Pancreas (tissue), 10 donors: ENCODE measurements around the gene ZDHHC14. TPM values are rescaled to one million over a fixed set of nuclear protein-coding genes. Genes with fewer than 3 reads are reported as not detected.
A peak's percentile ranks its signal among the peaks of the same experiment; 100 is the strongest.

ENCODE experiments used
- ATAC-seq, 4 donors: fragments of 200-7000 bp; cut with Tn5 transposase; one replicate each; pipeline versions ENCODE4 v1.8.0 to v1.9.1; 2020; ENCODE audit warnings: mild to moderate bottlenecking in 4 of 4, moderate library complexity in 4 of 4
- DNase-seq, 6 donors: peaks; one replicate each; pipeline ENCODE4 v3.0.0-alpha.2; 2020
- FAIRE-seq: peaks from 2 replicates; lab custom pipeline; 2012; peaks lifted over from hg19 to GRCh38; lab: Jason Lieb, UNC
- H3K27ac ChIP-seq, 4 donors: fragments of 200-600 bp; sonication (generic); 1 replicate in 3 of 4; 2 replicates in 1 of 4; pipeline versions ENCODE4 v1.5.0 to v1.8.0; 2020
- H3K27me3 ChIP-seq, 4 donors: fragments of 200-600 bp; one replicate each; pipeline ENCODE4 v1.8.0; 2021
- H3K36me3 ChIP-seq, 3 donors: fragments of 200-600 bp; sonication (generic) in 1 of 3; one replicate each; pipeline versions ENCODE4 v1.5.0 to v1.8.0; 2020 to 2021
- H3K4me1 ChIP-seq, 3 donors: fragments of 200-600 bp; one replicate each; pipeline ENCODE4 v1.8.0; 2021
- H3K4me3 ChIP-seq, 4 donors: fragments of 200-600 bp; sonication (generic) in 2 of 4; one replicate each; pipeline versions ENCODE4 v1.5.0 to v1.8.0; 2020 to 2021
- H3K9me3 ChIP-seq, 4 donors: fragments of 200-600 bp; one replicate each; pipeline ENCODE4 v1.8.0; 2021
- WGBS, 2 donors: extraction: QIAGEN DNeasy Blood & Tissue Kit; methylation state at CpG; one replicate each; pipeline ENCODE4 v1.1.7; 2013; 5-methylcytosine and 5-hydroxymethylcytosine counted together
- intact Hi-C, 3 donors: fragments of 100-400 bp; cut with DNase I; formaldehyde crosslinking; loops; one replicate each; pipeline versions ENCODE4 v1.11.1 to v1.14.2; 2022
- polyA plus RNA-seq, 2 donors: library from polyadenylated mRNA; stranded (reverse); fragments of 200-250 nt; gene quantifications; one replicate each; pipeline ENCODE4 v1.2.3, GENCODE V29; 2013
- total RNA-seq, 6 donors: library from RNA; stranded (reverse); fragmentation: NEBNext Ultra II Directional in 4 of 6; extraction: Animal tissue kit (Norgen Biotek cat#: 25700) in 4 of 6; gene quantifications; one replicate each; pipeline versions ENCODE4 v1.2.1 to v1.2.4, GENCODE V29; 2021 to 2023
- TF ChIP-seq, protein P1 (sequence below), 4 donors: fragments of 200-600 bp; sonication (generic) in 3 of 4; IDR thresholded peaks; one replicate each; pipeline versions ENCODE4 v1.5.0 to v1.8.0; 2021; ENCODE audit warnings: antibody characterized with exemption in 4 of 4
- donor health status: healthy with polysubstance abuse.
- donor health status: DM: no; HTN: no; CAD: no; lungs with moderate emphysema.
- donor health status: DM: no; HTN: no; CAD: no.
- donor health status: control.
- donor health status: control.
- donor health status: Bipolar disorder and iron deficiency.
- donor health status: DM: yes; HTN: yes; CAD: no.
- donor health status: DM: no; HTN: no; CAD: no.
- donor health status: DM: no; HTN: no; CAD: no.
- donor health status: DM: yes; HTN: yes; CAD: no.

The ZDHHC14 gene
- total and polyA plus RNA-seq, 8 donors = 3.1 to 9.9 (median 4.5) TPM

DNA sequence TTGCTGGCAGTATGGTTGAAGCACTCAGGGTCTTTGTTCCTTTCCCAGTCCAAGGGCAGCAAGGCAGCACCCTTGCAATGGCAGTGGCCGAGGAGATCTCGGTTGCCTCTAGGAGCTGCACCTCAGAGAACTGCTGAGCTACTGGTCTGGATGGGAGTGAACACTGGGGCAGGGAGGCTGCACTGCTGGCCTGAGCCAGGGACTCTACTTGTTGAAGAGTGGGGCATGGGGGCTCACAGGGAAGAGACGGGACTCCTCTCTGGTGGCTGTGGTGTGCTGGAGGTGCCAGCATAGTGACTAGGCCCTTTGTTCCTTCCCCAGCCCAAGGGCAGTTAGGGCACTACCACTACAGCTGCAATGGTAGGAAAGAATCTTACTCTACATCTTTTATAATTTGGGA lies 203.0 kb downstream of the ZDHHC14 start:
- intact Hi-C loops = no loop called here
- no peak overlapping the region for H3K27ac ChIP-seq
- no peaks in the 10 kb centered on the region for H3K9me3 ChIP-seq
- 94 to 98% methylated on average over 3 of the region's 3 CpGs for WGBS, 2 donors
- FAIRE-seq (no peak), DNase-seq (no peak), ATAC-seq (no peak)
- TF ChIP-seq, protein P1, sequence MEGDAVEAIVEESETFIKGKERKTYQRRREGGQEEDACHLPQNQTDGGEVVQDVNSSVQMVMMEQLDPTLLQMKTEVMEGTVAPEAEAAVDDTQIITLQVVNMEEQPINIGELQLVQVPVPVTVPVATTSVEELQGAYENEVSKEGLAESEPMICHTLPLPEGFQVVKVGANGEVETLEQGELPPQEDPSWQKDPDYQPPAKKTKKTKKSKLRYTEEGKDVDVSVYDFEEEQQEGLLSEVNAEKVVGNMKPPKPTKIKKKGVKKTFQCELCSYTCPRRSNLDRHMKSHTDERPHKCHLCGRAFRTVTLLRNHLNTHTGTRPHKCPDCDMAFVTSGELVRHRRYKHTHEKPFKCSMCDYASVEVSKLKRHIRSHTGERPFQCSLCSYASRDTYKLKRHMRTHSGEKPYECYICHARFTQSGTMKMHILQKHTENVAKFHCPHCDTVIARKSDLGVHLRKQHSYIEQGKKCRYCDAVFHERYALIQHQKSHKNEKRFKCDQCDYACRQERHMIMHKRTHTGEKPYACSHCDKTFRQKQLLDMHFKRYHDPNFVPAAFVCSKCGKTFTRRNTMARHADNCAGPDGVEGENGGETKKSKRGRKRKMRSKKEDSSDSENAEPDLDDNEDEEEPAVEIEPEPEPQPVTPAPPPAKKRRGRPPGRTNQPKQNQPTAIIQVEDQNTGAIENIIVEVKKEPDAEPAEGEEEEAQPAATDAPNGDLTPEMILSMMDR (IDR thresholded peaks at IDR 0.05) = no peak
- no peaks in the 10 kb centered on the region for H3K27me3 ChIP-seq
- no peaks in the 10 kb centered on the region for H3K36me3 ChIP-seq
- no peak overlapping the region for H3K4me3 ChIP-seq
- peaks cover 0 to 10% (median 6%) of the 10 kb centered on the region in 3 donors for H3K4me1 ChIP-seq

DNA sequence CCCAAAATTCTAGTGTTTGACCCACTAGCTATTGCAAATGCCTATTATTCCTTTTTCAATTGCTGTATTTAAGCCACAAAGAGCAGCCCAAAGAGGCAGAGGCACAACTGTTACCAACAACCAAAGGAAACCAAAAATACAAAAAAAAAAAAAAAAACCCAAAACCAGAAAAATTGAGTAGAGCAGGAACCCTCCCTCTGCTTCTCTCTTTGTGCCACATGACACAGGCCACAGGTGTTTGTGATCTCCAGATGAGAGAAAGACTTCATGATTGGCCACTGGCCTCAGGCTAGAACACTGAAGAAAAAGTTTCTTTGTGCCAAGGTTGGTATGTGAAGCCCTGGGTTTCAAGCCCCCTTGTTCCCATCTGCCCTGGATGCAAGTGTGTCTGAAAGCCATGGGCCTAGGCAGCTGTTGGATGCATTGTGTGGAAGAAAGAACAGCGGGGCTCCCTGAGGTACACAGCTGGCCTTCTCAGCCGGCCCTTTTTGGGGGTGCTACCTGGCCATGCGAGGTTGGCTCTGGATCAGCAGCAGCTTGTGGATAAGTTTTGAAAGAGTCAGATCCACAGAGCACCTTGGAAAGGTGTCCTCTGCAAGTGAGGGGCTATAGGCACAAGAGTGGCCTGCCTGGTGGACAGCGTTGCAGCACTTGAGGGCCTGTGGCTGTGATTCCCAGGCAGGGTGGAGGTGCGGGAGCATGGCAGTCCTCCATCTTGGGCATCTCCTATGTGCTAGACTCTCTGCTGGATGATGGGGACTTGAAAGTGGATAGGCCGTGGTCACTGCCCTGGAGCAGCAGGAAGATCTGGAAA lies 204.5 kb downstream of the ZDHHC14 start:
- no peak for FAIRE-seq
- DNase-seq = no peak

DNA sequence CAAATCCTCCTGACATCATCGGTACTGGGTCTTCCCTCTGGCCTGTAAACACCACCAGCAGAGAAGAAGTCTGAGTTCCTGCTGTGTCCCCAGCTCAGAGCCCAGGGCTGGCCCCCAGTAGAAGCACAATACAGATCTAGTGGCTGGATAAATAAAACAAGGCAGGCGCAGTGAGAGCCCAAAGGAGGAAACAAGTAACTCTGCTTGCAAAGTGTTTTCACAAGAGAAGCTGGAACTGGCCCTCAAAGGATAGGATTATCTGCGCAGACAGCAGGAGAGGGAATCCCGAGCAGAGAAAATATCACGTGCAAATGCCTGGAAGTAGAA lies 205.1 kb downstream of the ZDHHC14 start:
- FAIRE-seq (no peak), DNase-seq (no peak), ATAC-seq (no peak)
- H3K27me3 ChIP-seq = no peaks in the 10 kb centered on the region
- TF ChIP-seq, protein P1 (IDR thresholded peaks at IDR 0.05) = no peak
- intact Hi-C loops = no loop called here
- WGBS, 2 donors = 95% methylated on average over 5 of the region's 5 CpGs
- no peak overlapping the region for H3K4me3 ChIP-seq
- H3K9me3 ChIP-seq = no peaks in the 10 kb centered on the region
- H3K27ac ChIP-seq = no peak overlapping the region
- H3K36me3 ChIP-seq = no peaks in the 10 kb centered on the region
- H3K4me1 ChIP-seq = peaks cover 0 to 10% (median 6%) of the 10 kb centered on the region in 3 donors

More for the DNA sequence above, 204.5 kb downstream of the ZDHHC14 start:
- no peaks in the 10 kb centered on the region for H3K36me3 ChIP-seq
- TF ChIP-seq, protein P1 (IDR thresholded peaks at IDR 0.05) = no peak
- H3K4me3 ChIP-seq = no peak overlapping the region
- WGBS, 2 donors = 96 to 99% methylated on average over 6 of the region's 6 CpGs
- intact Hi-C loops = no loop called here
- H3K27ac ChIP-seq = no peak overlapping the region
- peaks cover 0 to 10% (median 6%) of the 10 kb centered on the region in 3 donors for H3K4me1 ChIP-seq
- H3K27me3 ChIP-seq = no peaks in the 10 kb centered on the region
- H3K9me3 ChIP-seq = no peaks in the 10 kb centered on the region
- no peak for ATAC-seq

DNA sequence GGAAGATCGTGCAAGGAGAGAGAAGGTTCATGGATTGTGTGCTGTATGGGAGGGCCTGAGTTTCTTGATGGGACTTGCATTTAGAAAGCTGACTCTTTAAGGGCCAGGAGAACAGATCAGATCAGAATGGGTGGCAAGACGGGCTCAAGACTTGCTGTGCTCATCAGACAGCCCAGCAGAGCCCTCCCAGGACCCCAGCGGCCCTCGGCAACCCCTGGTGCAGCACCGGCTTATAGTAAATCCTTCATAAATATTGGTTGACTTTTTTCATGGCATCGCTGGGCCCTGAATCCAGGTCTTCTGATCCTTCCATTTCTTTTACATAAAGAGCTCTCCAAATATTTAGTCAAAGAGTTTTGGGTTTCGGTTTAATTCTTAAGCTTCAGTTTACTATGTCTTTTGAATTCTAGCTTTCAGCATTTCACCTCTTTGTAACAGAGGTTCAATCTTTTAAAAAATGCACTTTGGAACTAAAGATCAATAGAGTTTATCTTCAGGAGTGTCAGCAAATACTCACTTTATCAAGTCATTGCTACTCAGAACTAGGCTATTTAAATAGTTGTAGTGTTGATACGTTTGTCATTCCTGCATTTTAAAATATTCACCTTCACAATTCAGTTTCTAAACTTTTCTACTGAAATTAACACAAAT lies 205.6 kb downstream of the ZDHHC14 start:
- ATAC-seq (peak in 1 of 4 donors; percentile 41), DNase-seq (no peak), FAIRE-seq (no peak)
- H3K4me1 ChIP-seq = peaks cover 0 to 10% (median 6%) of the 10 kb centered on the region in 3 donors
- H3K27me3 ChIP-seq = no peaks in the 10 kb centered on the region
- H3K4me3 ChIP-seq = no peak overlapping the region
- intact Hi-C loops = no loop called here
- H3K27ac ChIP-seq = no peak overlapping the region
- TF ChIP-seq, protein P1 (IDR thresholded peaks at IDR 0.05) = no peak
- 64 to 65% methylated on average over 8 of the region's 8 CpGs for WGBS, 2 donors
- no peaks in the 10 kb centered on the region for H3K36me3 ChIP-seq
- H3K9me3 ChIP-seq = no peaks in the 10 kb centered on the region
